Measurements from ENCODE around the gene PIP5K1A. TPM values are rescaled to one million over a fixed set of nuclear protein-coding genes. Genes with fewer than 3 reads are reported as not detected.

The PIP5K1A gene
- total RNA-seq, 1 experiment from 2014 or later = 69.9 TPM

- Histone ChIP-seq H3K9me3 (replicated peaks) (no peaks in the 10 kb centered on the region), H3K27ac (peak within 1 kb of the TSS; percentile 99), H3K4me3 (peak within 1 kb of the TSS; percentile 60), H3K27me3 (replicated peaks) (no peaks in the 10 kb centered on the region), H3K4me1 (replicated peaks) (peaks cover 14% of the 10 kb centered on the region), H3K36me3 (peaks cover 25% of the 10 kb centered on the region)
- peak; percentile 100 for DNase-seq (ENCODE audit: low read depth in 1 of 2, low spot score in 2 of 2)
Observed at GRCh38 chr1:151281969-151282882, 83.9 kb downstream of the PIP5K1A start, which contains the start of gene ZNF687. Gene ZNF687 (plus strand): TSS chr1:151282299. CDS start chr1:151286292, 3,993 bp downstream.

GRCh38 chr1:151282883-151283725 is 84.8 kb downstream of the PIP5K1A start:
- peaks cover 34% of the 10 kb centered on the region for H3K36me3 ChIP-seq
- no peak for DNase-seq (ENCODE audit: low read depth in 1 of 2, low spot score in 2 of 2)
- H3K4me3 ChIP-seq = peak overlapping the region; percentile 60
- H3K27ac ChIP-seq = peak overlapping the region; percentile 99
- H3K27me3 ChIP-seq (replicated peaks) = no peaks in the 10 kb centered on the region
- H3K4me1 ChIP-seq (replicated peaks) = peaks cover 14% of the 10 kb centered on the region
- H3K9me3 ChIP-seq (replicated peaks) = no peaks in the 10 kb centered on the region

DNA sequence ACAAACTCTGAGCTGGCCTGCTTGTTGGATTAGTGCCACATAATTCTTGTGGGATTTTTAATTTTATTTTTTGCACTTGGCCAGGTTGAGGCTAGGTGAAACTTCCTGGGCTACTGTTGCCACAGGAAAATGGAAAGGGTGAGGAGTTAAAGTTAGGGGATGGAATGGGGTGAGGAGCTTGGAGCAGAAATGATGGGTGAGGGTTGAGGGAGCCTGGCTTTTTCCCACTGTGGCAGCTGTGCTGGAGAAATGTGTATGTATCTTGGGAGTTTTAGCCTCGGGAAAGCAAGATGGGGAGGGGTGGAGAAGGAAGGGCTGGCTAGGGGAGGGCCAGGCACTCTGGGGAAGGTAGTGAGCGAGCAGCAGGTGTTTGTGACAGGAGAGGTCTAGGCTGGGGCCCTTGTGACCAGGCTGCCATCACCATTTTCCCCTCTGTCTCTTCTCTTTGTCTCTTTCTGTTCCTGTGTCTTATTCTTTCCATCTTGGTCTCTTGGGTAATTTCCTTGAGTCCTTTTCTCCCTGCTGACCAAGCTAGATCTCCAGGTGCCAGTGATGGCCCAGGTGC is 85.7 kb downstream of the PIP5K1A start:
- Histone ChIP-seq H3K27me3 (replicated peaks) (no peaks in the 10 kb centered on the region), H3K9me3 (replicated peaks) (no peaks in the 10 kb centered on the region), H3K36me3 (peaks cover 44% of the 10 kb centered on the region), H3K27ac (no peak overlapping the region), H3K4me3 (no peak overlapping the region), H3K4me1 (replicated peaks) (peaks cover 14% of the 10 kb centered on the region)
- DNase-seq (ENCODE audit: low read depth in 1 of 2, low spot score in 2 of 2) = no peak

DNA sequence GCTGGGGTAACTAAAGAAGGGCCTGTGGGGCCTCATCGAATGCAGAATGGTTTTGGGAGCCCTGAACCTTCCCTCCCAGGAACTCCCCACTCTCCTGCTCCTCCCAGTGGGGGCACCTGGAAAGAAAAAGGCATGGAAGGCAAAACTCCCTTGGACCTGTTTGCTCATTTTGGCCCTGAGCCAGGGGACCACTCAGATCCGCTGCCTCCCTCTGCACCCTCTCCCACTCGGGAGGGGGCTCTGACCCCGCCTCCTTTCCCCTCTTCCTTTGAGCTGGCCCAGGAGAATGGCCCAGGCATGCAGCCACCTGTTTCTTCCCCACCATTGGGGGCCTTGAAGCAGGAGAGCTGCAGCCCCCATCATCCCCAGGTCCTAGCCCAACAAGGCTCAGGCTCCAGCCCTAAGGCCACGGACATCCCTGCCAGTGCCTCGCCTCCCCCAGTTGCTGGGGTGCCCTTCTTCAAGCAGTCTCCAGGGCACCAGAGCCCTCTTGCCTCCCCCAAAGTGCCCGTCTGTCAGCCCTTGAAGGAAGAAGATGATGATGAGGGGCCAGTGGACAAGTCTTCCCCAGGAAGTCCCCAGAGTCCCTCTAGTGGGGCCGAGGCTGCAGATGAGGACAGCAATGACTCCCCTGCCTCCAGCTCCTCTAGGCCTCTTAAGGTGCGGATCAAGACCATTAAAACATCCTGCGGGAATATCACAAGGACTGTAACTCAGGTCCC is 88.4 kb downstream of the PIP5K1A start:
- H3K36me3 ChIP-seq = peaks cover 67% of the 10 kb centered on the region
- H3K27me3 ChIP-seq (replicated peaks) = no peaks in the 10 kb centered on the region

DNA sequence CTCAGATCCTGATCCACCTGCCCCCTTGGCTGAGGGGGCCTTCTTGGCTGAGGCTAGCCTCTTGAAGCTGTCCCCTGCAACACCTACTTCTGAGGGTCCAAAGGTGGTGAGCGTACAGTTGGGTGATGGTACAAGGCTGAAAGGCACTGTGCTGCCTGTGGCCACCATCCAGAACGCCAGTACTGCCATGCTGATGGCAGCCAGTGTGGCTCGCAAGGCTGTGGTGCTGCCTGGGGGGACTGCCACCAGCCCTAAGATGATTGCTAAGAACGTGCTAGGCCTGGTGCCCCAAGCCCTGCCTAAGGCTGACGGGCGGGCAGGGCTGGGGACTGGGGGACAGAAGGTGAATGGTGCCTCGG is 89.0 kb downstream of the PIP5K1A start:
- H3K4me1 ChIP-seq (replicated peaks) = peaks cover 11% of the 10 kb centered on the region
- peaks cover 73% of the 10 kb centered on the region for H3K36me3 ChIP-seq
- no peak overlapping the region for H3K27ac ChIP-seq
- H3K27me3 ChIP-seq (replicated peaks) = no peaks in the 10 kb centered on the region
- H3K9me3 ChIP-seq (replicated peaks) = no peaks in the 10 kb centered on the region
- DNase-seq (ENCODE audit: low read depth in 1 of 2, low spot score in 2 of 2) = no peak
- no peak overlapping the region for H3K4me3 ChIP-seq

More for the DNA sequence above, 88.4 kb downstream of the PIP5K1A start:
- Histone ChIP-seq H3K27ac (no peak overlapping the region), H3K4me1 (replicated peaks) (peaks cover 11% of the 10 kb centered on the region), H3K9me3 (replicated peaks) (no peaks in the 10 kb centered on the region), H3K4me3 (no peak overlapping the region)
- DNase-seq (ENCODE audit: low read depth in 1 of 2, low spot score in 2 of 2) = no peak

- no peak for DNase-seq (ENCODE audit: low read depth in 1 of 2, low spot score in 2 of 2)
- H3K9me3 ChIP-seq (replicated peaks) = no peaks in the 10 kb centered on the region
- H3K4me3 ChIP-seq = no peak overlapping the region
- no peaks in the 10 kb centered on the region for H3K27me3 ChIP-seq (replicated peaks)
- peaks cover 74% of the 10 kb centered on the region for H3K36me3 ChIP-seq
- H3K27ac ChIP-seq = no peak overlapping the region
- peaks cover 8% of the 10 kb centered on the region for H3K4me1 ChIP-seq (replicated peaks)
Observed at GRCh38 chr1:151287767-151288500, 89.6 kb downstream of the PIP5K1A start.

GRCh38 chr1:151288502-151288901 is 90.2 kb downstream of the PIP5K1A start:
- peaks cover 3% of the 10 kb centered on the region; the same call in 1 of the 2 replicates for H3K4me1 ChIP-seq (replicated peaks)
- H3K27me3 ChIP-seq (replicated peaks) = no peaks in the 10 kb centered on the region
- DNase-seq (ENCODE audit: low read depth in 1 of 2, low spot score in 2 of 2) = no peak
- H3K36me3 ChIP-seq = peaks cover 77% of the 10 kb centered on the region
- no peak overlapping the region for H3K4me3 ChIP-seq
- H3K27ac ChIP-seq = no peak overlapping the region
- H3K9me3 ChIP-seq (replicated peaks) = no peaks in the 10 kb centered on the region

GRCh38 chr1:151289080-151289935 is 91.0 kb downstream of the PIP5K1A start:
- H3K27ac ChIP-seq = no peak overlapping the region
- H3K4me1 ChIP-seq (replicated peaks) = no peaks in the 10 kb centered on the region
- DNase-seq (ENCODE audit: low read depth in 1 of 2, low spot score in 2 of 2) = no peak
- H3K4me3 ChIP-seq = no peak overlapping the region
- no peaks in the 10 kb centered on the region for H3K27me3 ChIP-seq (replicated peaks)
- H3K36me3 ChIP-seq = peaks cover 85% of the 10 kb centered on the region
- H3K9me3 ChIP-seq (replicated peaks) = no peaks in the 10 kb centered on the region

DNA sequence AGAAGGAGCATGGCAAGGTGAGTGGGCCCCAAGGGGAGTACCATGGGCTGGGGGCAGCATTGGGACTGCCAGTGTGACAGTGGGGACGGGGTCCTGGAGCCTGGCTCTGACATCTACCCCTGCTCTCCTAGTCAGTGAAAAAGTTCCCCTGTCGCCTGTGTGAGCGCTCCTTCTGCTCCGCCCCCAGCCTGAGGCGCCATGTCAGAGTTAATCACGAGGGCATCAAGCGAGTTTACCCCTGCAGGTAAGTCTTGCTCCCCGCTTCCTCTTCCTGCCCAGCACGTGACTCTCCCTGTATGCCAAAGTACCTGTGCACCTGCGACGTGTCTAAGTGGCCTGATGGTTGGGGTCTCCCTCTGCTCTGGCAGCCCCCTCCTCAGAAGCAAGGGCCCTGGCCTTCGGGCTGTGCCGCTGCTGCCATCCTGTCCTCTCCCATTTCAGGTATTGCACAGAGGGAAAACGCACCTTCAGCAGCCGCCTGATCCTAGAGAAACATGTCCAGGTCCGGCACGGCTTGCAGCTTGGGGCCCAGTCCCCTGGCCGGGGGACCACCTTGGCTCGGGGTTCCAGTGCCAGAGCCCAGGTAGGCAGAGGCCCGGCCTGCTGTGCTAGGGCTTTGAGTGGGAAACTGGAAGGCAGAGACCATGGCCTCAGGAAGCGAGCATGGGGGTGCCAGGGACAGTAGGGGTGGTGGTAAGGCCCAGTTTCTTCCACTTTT is 91.8 kb downstream of the PIP5K1A start:
- DNase-seq (ENCODE audit: low read depth in 1 of 2, low spot score in 2 of 2) = no peak
- Histone ChIP-seq H3K27me3 (replicated peaks) (no peaks in the 10 kb centered on the region), H3K4me1 (replicated peaks) (no peaks in the 10 kb centered on the region), H3K27ac (no peak overlapping the region), H3K36me3 (peaks cover 93% of the 10 kb centered on the region), H3K4me3 (no peak overlapping the region), H3K9me3 (replicated peaks) (no peaks in the 10 kb centered on the region)

DNA sequence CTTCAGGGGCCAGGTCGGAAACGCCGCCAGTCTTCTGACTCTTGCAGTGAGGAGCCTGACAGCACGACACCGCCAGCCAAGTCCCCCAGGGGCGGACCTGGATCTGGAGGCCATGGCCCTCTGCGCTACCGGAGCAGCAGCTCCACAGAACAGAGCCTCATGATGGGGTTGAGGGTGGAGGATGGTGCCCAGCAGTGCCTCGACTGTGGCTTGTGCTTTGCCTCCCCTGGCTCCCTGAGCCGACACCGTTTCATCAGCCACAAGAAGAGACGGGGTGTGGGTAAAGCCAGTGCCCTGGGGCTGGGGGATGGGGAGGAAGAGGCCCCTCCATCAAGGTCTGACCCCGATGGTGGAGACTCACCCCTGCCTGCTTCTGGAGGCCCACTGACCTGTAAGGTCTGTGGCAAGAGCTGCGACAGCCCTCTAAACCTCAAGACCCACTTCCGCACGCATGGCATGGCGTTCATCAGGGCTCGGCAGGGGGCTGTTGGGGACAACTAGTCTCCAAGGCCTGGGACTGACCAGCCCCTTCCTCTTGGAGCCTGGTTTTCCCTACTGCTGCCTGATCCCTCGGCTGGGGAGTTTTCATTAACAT is 92.5 kb downstream of the PIP5K1A start:
- Histone ChIP-seq H3K9me3 (replicated peaks) (no peaks in the 10 kb centered on the region), H3K4me1 (replicated peaks) (no peaks in the 10 kb centered on the region), H3K27me3 (replicated peaks) (no peaks in the 10 kb centered on the region), H3K4me3 (no peak overlapping the region), H3K36me3 (peaks cover 96% of the 10 kb centered on the region), H3K27ac (no peak overlapping the region)
- DNase-seq (ENCODE audit: low read depth in 1 of 2, low spot score in 2 of 2) = no peak

DNA sequence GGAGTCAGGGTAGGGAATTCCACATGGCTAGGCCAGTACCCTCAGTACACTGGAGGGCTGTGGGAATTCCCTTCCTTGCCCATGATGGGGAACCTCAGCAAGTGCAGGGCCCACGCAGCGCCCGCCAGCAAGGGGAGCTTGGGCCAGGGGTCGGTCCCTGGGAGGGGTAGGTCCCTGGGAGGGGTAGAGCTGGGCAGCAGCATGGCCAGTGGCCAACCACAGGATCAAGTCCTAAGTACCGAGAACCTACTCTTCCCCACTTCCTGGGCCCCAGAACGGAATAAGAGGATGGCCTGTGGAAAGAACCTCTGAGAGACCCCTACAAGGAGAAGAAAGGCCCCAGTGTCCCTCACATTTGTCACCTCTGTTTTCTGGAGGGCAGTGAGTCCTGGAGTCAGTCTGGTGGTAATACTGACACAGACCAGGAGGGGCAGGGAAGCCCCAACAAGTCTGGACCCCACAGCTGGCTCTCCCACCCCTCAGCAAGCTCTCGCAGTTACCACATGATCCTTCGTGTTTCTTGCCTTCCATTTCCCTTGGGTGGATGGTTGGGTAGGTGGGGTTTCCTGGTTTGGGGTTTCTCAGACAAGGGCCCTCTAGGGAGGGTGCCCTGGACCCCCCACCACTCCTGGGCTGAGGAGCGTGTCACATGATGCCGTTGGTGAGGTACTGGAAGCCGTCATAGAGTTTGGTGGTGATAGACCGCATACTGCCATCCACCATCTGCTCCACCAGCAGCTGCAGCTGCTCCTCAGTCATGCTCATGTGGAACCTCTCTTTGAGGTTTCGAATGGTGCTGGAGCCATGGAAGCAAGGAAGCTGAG is 94.1 kb downstream of the PIP5K1A start:
- Histone ChIP-seq H3K4me3 (no peak overlapping the region), H3K9me3 (replicated peaks) (no peaks in the 10 kb centered on the region), H3K27ac (no peak overlapping the region), H3K4me1 (replicated peaks) (no peaks in the 10 kb centered on the region), H3K36me3 (peaks cover 94% of the 10 kb centered on the region), H3K27me3 (replicated peaks) (no peaks in the 10 kb centered on the region)
- no peak for DNase-seq (ENCODE audit: low read depth in 1 of 2, low spot score in 2 of 2)
